ENCODE measurements around the gene UCHL5.
"Not testable (repeated sequence)": the region's sequence is repeated elsewhere in the genome, so short reads cannot be mapped to it uniquely, and the experiment has no call there.

UCHL5 gene

GRCh38 chr1:193011406-193011805 is 47.8 kb downstream of the UCHL5 start:
- no peak for DNase-seq (ENCODE audit: low spot score)

- DNase-seq (ENCODE audit: low spot score) = no peak
Observed at GRCh38 chr1:193009501-193009900, 49.7 kb downstream of the UCHL5 start.

GRCh38 chr1:193005785-193006184 is 53.4 kb downstream of the UCHL5 start:
- DNase-seq (ENCODE audit: low spot score) = no peak

GRCh38 chr1:192998536-192998935 is 60.6 kb downstream of the UCHL5 start:
- no peak for DNase-seq (ENCODE audit: low spot score)

GRCh38 chr1:192994141-192994540 is 65.0 kb downstream of the UCHL5 start:
- no peak for DNase-seq (ENCODE audit: low spot score)

- DNase-seq (ENCODE audit: low spot score) = no peak
Observed at GRCh38 chr1:192993426-192994085, 65.6 kb downstream of the UCHL5 start.

GRCh38 chr1:192986748-192987334 is 72.3 kb downstream of the UCHL5 start:
- DNase-seq (ENCODE audit: low spot score) = not testable (repeated sequence)

- DNase-seq (ENCODE audit: low spot score) = no peak
Observed at GRCh38 chr1:192986110-192986747, 72.9 kb downstream of the UCHL5 start.

- DNase-seq (ENCODE audit: low spot score) = no peak
Observed at GRCh38 chr1:192984080-192984479, 75.1 kb downstream of the UCHL5 start.

- no peak for DNase-seq (ENCODE audit: low spot score)
Observed at GRCh38 chr1:192983349-192983980, 75.7 kb downstream of the UCHL5 start.

GRCh38 chr1:192980856-192981255 is 78.3 kb downstream of the UCHL5 start:
- DNase-seq (ENCODE audit: low spot score) = peak; percentile 32

GRCh38 chr1:192980334-192980733 is 78.8 kb downstream of the UCHL5 start:
- DNase-seq (ENCODE audit: low spot score) = not testable (repeated sequence)

GRCh38 chr1:192979542-192979941 is 79.6 kb downstream of the UCHL5 start:
- no peak for DNase-seq (ENCODE audit: low spot score)

- no peak for DNase-seq (ENCODE audit: low spot score)
Observed at GRCh38 chr1:192978195-192978710, 80.9 kb downstream of the UCHL5 start.

- no peak for DNase-seq (ENCODE audit: low spot score)
Observed at GRCh38 chr1:192977089-192977706, 82.0 kb downstream of the UCHL5 start.

- DNase-seq (ENCODE audit: low spot score) = no peak
Observed at GRCh38 chr1:192976576-192976975, 82.6 kb downstream of the UCHL5 start.

- DNase-seq (ENCODE audit: low spot score) = no peak
Observed at GRCh38 chr1:192974701-192975100, 84.5 kb downstream of the UCHL5 start.

- DNase-seq (ENCODE audit: low spot score) = no peak
Observed at GRCh38 chr1:192973988-192974387, 85.2 kb downstream of the UCHL5 start.

GRCh38 chr1:192973202-192973601 is 86.0 kb downstream of the UCHL5 start:
- no peak for DNase-seq (ENCODE audit: low spot score)

GRCh38 chr1:192969091-192969490 is 90.1 kb downstream of the UCHL5 start:
- no peak for DNase-seq (ENCODE audit: low spot score)

GRCh38 chr1:192968323-192968722 is 90.8 kb downstream of the UCHL5 start:
- no peak for DNase-seq (ENCODE audit: low spot score)

GRCh38 chr1:192967901-192968300 is 91.3 kb downstream of the UCHL5 start:
- no peak for DNase-seq (ENCODE audit: low spot score)

Data from RKO (cell line).